NCI-H1417 (cell line): ENCODE measurements around the gene RMI2.
A peak's percentile ranks its signal among the peaks of the same experiment; 100 is the strongest.

Experiments used
- DNase-seq, 3 experiments: peaks; one replicate each; lab custom pipeline; 2025; lab: John Stamatoyannopoulos, UW

The RMI2 gene

GRCh38 chr16:11327277-11328171 is 17.7 kb upstream of the RMI2 start:
- no peak for DNase-seq

DNA sequence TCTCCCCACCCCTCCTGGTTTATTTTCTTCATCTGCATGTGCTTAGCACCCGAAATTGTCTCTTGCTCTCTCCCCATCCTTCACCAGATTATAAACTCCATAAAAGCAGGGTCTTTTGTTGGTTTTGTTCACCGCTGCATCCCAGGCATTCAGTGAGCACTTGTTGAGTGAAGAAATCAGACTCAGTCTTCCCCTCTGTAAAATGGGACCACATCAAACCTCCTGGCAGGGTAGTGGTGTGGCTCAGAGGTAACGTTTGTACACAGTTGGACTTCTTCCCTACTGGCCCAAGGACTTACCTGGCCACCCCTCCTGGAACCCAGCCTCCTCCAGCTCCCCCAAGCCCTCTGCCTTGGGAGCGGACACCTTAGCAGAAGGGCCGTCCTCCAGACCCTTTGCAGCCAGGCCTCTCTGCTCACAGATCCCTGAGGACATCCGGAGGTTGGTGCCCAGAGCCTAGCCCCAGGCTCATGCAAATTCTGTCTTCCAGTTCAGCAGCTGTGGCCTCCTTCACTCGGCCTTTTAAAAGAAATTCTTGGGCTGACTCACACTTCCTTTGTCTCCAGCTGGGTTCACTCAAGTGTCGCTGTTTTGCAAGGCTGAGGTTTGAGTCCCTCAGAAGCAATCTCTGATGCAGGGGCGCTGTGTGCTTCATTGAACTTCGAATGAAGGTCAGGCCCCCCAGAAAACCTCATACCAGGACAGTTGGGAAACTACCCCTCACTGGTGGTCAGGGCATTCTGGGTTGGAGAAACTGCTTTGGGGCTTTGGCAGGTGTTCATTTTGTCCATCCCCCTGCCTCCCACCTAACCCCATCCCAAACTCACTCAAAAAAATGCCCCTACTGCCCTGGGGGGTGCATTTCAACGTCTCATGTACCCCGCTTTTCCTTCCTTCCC is 16.8 kb upstream of the RMI2 start:
- no peak for DNase-seq

GRCh38 chr16:11329071-11329491 is 16.2 kb upstream of the RMI2 start:
- no peak for DNase-seq

DNA sequence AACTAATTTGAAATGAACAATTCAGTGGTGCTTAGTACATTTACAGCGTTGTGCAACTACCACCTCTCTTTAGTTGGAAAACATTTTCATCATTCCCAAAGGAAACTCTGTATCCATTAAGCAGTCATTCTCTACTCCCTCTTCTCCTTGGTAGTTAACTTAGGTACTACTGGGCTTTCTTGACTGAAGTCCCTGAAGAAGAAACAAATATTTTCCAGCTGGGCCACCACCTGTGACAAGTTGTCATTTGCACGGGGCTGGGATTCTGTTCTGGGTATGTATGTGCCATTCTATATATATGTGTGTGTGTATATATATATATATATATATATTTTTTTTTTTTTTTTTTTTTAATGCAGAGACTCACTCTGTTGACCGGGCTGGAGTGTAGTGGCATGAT is 15.4 kb upstream of the RMI2 start:
- DNase-seq: no peak

- DNase-seq: no peak
These were observed 14.6 kb upstream of the RMI2 start for GRCh38 chr16:11330526-11331237.

- DNase-seq: no peak
These were observed 13.3 kb upstream of the RMI2 start for GRCh38 chr16:11331967-11332366.

DNA sequence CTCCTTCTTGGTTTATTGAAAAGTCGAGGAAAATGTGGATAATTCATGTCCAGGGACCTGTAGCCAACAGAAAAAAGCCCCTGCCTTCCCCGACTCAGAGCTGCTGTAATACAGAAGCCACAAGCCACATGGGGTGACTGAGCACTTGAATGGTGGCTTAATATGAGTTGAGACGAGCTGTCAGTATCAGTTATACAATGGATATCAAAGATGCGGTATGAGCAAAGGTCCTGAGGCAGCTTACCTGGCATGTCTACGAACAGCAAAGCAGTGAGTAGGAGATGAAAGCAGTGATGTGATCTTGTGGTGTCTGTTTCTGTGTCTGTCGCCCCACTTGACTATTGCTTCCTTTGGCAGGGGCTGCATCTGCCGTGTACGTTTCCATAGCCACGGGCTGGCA is 12.2 kb upstream of the RMI2 start:
- no peak for DNase-seq

DNA sequence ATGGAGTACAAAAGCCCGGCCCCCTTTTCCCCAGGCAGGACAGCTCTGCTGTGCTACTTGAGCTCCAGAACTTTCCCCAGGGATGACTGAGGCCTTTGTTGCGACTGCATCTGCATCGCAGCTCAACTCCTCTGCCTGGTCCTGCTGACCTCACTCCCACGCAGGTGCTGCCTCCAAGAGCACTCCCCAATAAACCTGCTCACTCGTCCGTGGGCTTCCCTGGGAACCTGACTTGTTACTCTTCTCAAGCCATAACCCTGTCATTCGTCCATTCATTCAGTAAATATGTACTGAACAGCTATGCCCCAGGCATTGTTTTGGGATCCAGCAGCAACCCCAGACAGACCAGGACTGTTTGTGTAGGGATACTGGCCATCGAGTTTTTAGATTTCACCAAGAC is 11.6 kb upstream of the RMI2 start:
- DNase-seq: peak in 1 of 3 experiments; percentile 5

DNA sequence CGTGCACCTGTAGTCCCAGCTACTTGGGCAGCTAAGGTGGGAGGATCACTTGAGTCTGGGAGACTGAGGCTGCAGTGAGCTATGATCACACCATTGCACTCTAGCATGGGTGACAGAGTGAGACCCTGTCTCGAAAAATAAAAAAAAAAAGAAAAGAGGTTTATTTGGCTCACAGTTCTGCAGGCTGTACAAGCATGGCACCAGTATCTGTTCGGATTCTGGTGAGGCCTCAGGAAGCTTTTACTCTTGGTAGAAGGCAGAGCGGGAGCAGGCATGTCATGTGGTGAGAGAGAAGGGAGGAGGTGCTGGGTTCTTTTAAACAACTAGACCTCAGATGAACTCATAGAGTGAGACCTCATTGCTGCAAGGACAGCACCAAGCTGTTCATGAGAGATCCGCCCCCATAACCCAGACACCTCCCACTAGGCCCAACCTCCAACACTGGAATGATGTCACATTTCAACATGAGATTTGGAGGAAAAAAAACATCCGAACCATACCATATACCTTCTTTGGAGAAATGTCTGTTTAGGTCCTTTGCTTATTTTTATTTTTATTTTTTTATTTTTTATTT is 10.3 kb upstream of the RMI2 start:
- no peak for DNase-seq

GRCh38 chr16:11339075-11339474 is 6.2 kb upstream of the RMI2 start:
- no peak for DNase-seq

GRCh38 chr16:11340710-11341109 is 4.5 kb upstream of the RMI2 start:
- no peak for DNase-seq

- DNase-seq: no peak
These were observed 3.9 kb upstream of the RMI2 start for GRCh38 chr16:11341371-11341770.

- no peak for DNase-seq
These were observed 3.0 kb upstream of the RMI2 start for GRCh38 chr16:11342021-11342855.

DNA sequence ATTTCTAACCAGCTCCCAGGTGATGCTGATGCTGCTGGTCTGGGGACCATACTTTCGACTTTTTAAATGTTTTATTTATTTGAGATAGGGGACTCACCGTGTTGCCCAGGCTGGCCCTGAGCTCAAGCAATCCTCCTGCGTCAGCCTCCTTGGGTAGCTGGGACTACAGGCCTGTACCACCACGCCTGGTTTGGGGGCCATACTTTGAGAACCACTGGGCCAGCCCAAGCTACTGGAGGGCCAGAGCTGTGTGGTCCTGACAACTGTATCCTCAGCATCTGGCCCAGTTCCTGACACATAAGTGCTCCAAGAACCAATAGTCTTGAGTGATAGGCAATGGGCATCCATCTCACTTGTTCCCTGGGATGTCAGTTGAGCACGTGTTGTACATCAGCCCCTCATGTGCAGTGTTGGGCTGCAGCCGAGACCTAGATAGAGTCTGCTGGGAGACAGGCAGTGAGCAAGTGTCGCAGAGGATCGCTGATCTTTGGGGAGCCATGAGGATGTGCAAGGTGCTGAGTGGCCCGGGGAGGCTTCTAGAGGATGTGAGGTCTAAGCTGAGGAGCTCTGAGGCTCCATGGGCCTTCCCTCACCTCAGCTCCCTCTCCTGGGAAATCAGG is 1.6 kb downstream of the RMI2 start:
- no peak for DNase-seq

GRCh38 chr16:11347831-11348230 is 2.6 kb downstream of the RMI2 start:
- no peak for DNase-seq

- no peak for DNase-seq
These were observed 3.7 kb downstream of the RMI2 start for GRCh38 chr16:11348737-11349598.

DNA sequence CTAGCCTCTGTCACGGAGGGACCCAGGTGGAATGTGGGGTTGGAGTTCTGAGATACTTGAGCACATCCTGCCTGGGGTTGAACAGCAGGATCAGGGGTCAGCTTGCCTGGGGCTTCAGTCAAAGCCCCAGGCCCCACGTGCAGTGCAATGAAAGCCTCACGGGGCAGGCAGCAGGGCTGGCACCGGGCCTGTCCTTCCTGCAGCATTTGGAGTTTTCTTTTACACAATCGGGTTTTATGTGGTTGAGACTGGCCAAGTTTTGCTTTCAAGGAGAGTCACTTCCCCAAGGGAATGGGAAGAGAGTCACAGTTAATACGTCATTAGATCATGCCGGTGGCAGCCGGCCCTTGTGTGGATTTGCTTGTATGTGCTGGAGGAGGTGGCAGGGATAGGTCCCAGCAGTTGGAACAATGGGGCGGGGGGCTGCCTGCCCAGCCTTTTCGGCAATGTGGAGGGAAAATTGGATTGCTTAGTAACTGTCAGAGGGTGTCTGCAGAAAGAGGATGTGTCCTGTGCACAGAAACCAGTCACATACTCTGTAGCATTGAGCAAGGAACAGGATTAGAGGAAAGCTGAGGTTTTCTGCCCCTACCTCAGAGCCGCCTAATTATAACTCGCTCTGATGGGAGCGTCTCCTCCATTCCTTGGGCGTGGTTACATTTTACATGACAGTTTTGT is 4.5 kb downstream of the RMI2 start:
- peak in 1 of 3 experiments; percentile 24 for DNase-seq

DNA sequence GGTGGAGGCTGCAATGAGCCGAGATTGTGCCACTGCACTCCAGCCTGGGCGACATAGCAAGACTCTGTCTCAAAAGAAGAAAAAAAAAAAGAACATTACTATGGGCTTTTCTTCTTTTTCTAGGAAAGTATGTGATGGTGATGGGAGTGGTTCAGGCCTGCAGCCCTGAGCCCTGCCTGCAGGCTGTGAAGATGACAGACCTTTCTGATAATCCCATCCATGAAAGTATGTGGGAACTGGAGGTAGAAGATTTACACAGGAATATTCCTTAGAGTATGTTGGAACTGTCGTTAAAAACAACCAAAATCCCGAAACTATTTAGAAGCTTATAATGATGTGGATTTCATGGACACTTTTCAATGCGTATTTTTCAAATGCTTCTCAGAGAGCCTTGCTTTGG is 5.3 kb downstream of the RMI2 start:
- DNase-seq: no peak

- no peak for DNase-seq
These were observed 5.7 kb downstream of the RMI2 start for GRCh38 chr16:11350921-11351335.
